ENCODE data around the gene C22orf15.
"Not testable (repeated sequence)": the region's sequence is repeated elsewhere in the genome, so short reads cannot be mapped to it uniquely, and the experiment has no call there.

C22orf15 gene

DNA sequence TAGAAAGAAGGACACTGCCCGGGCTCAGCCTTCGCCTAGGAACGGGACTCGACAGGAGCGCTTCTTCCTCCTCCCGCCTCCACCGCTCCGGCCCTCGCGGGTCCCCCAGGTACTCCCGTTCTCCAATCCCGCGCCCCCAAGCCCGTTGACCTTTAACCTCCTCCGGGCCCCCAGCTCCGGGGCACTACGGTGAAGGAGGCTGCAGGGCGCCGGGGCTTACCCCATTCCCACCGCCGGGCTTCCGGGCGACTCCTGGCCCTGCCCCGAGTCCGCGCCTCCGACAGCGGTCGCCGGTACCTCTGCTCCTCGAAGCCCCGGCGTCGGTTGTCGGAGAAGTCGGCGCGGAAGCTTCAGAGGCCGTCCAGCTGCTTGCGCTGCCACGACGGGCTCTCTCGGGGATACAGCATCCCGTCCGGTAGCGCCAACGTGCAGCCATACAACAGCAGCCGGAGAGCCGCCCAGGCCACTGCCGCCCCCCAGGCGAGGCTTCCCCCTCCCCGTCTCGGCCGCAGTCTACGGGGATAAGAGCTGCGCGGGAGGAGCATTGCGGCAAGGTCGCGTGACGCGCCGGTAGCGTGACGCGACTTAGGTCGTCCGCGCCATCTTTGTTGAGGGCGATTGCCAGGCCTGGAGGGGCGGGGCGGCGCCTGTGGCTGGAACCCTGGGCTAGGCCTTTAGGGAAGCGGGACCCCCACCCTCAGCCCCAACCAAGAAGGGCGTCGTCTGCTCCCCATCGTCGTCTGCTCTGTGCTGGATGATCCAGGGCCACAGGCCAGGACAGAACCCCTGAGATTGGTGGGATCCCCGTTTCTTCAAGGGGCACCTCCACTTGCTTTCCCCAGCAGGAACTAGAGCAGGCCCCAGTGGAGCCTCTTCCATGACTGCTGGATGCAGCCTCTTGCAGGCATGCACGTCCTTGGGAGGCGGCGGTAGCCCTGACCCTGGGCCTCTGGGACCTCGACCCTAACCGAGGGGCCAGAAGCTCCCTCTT lies 45.7 kb upstream of the C22orf15 start:
- peak overlapping the region; percentile 62 to 98 for H3K4me3 ChIP-seq
- intact Hi-C loops (cut with DNase I; ENCODE audit: low total_unique reads), result loop anchor here (5.0 kb wide), 1 partner anchor 130 kb away; no protein-coding TSS in a partner anchor
- peak overlapping the region; percentile 67 to 78 for H3K27ac ChIP-seq
- no peaks in the 10 kb centered on the region for H3K9me3 ChIP-seq
- peaks cover 0 to 30% (median 19%) of the 10 kb centered on the region in 3 donors for H3K36me3 ChIP-seq
- peak; percentile 76 to 88 for DNase-seq
- H3K27me3 ChIP-seq, result no peaks in the 10 kb centered on the region
- peaks cover 0 to 16% (median 14%) of the 10 kb centered on the region in 4 donors for H3K4me1 ChIP-seq
- TF ChIP-seq CTCF (IDR thresholded peaks at IDR 0.05), result no peak

GRCh38 chr22:23718371-23719165 lies 44.2 kb upstream of the C22orf15 start:
- TF ChIP-seq CTCF (IDR thresholded peaks at IDR 0.05), result no peak
- Histone ChIP-seq H3K4me1 (peaks cover 0 to 16% (median 14%) of the 10 kb centered on the region in 4 donors), H3K27me3 (no peaks in the 10 kb centered on the region), H3K9me3 (no peaks in the 10 kb centered on the region), H3K36me3 (peaks cover 0 to 15% (median 12%) of the 10 kb centered on the region in 3 donors), H3K4me3 (no peak overlapping the region), H3K27ac (no peak overlapping the region)
- intact Hi-C loops (cut with DNase I; ENCODE audit: low total_unique reads), result loop anchor here (5.0 kb wide), 1 partner anchor 129 kb away; no protein-coding TSS in a partner anchor
- no peak for DNase-seq

- intact Hi-C loops (cut with DNase I; ENCODE audit: low total_unique reads), result no loop called here
- Histone ChIP-seq H3K27me3 (no peaks in the 10 kb centered on the region), H3K36me3 (no peaks in the 10 kb centered on the region), H3K4me3 (no peak overlapping the region), H3K9me3 (no peaks in the 10 kb centered on the region), H3K4me1 (peaks cover 0 to 14% (median 12%) of the 10 kb centered on the region in 4 donors), H3K27ac (no peak overlapping the region)
- TF ChIP-seq CTCF (IDR thresholded peaks at IDR 0.05), result no peak
- DNase-seq, result no peak
Measured at GRCh38 chr22:23720855-23721254, 41.9 kb upstream of the C22orf15 start.

- TF ChIP-seq CTCF (IDR thresholded peaks at IDR 0.05), result no peak
Measured at GRCh38 chr22:23722160-23722559, 40.6 kb upstream of the C22orf15 start.

DNA sequence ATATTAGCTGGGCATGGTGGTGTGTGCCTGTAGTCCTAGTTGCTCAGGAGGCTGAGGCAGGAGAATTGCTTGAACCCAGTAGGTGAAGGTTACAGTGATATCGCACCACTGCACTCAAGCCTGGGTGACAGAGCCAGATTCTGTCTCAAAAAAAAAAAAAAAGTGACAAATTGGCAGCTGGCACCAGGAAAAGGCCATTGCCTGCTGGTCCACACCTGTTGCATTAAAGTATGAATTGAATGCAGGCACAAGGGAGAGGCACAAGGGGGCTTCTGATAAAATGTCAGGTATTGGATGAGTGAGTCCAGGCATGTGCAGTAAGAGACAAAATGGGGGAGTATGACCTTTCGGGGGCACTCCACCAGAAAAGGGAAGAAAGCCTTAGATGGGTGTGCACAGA lies 40.1 kb upstream of the C22orf15 start:
- H3K9me3 ChIP-seq, result no peaks in the 10 kb centered on the region
- H3K36me3 ChIP-seq, result no peaks in the 10 kb centered on the region
- no peak overlapping the region for H3K27ac ChIP-seq
- DNase-seq, result no peak
- no peaks in the 10 kb centered on the region for H3K4me1 ChIP-seq
- H3K4me3 ChIP-seq, result no peak overlapping the region
- TF ChIP-seq CTCF (IDR thresholded peaks at IDR 0.05), result no peak
- no peaks in the 10 kb centered on the region for H3K27me3 ChIP-seq
- intact Hi-C loops (cut with DNase I; ENCODE audit: low total_unique reads), result no loop called here

More at GRCh38 chr22:23722160-23722559, 40.6 kb upstream of the C22orf15 start:
- H3K9me3 ChIP-seq, result no peaks in the 10 kb centered on the region
- intact Hi-C loops (cut with DNase I; ENCODE audit: low total_unique reads), result no loop called here
- H3K27me3 ChIP-seq, result no peaks in the 10 kb centered on the region
- H3K4me1 ChIP-seq, result peaks cover 0 to 4% (median 4%) of the 10 kb centered on the region in 4 donors
- H3K4me3 ChIP-seq, result no peak overlapping the region
- H3K36me3 ChIP-seq, result no peaks in the 10 kb centered on the region
- DNase-seq, result no peak
- no peak overlapping the region for H3K27ac ChIP-seq

DNA sequence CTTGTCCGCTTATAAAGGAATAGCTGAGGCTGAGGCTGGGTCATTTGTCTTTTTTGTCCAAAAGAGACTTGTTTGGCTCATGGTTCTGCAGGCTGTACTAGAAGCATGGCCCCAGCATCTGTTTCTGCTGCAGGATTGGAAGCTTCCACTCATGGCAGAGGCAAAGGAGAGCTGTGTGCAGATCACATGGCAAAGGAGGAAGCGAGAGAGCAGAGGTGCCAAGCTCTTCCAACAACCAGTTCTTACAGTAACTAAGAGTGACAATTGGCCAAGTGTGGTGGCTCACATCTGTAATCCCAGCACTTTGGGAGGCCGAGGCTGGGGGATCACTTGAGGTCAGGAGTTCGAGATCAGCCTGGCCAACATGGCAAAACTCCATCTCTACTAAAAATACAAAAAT lies 34.7 kb upstream of the C22orf15 start:
- H3K4me3 ChIP-seq; H3K9me3 ChIP-seq; H3K4me1 ChIP-seq; H3K27me3 ChIP-seq; H3K27ac ChIP-seq; H3K36me3 ChIP-seq; intact Hi-C loops (cut with DNase I; ENCODE audit: low total_unique reads); DNase-seq: not testable (repeated sequence)
